GM12801 (cell line): Measurements from ENCODE around the gene NT5DC3.

ENCODE experiments used
- CTCF ChIP-seq: IDR thresholded peaks from one replicate; pipeline ENCODE4 v1.5.1; 2011; ENCODE audit warnings: control low read depth; ENCODE audit not compliant: insufficient read length; ENCODE audit errors: extremely low read depth

Gene NT5DC3

GRCh38 chr12:103762473-103762872 is 78.6 kb downstream of the NT5DC3 start:
- TF ChIP-seq CTCF = no peak

DNA sequence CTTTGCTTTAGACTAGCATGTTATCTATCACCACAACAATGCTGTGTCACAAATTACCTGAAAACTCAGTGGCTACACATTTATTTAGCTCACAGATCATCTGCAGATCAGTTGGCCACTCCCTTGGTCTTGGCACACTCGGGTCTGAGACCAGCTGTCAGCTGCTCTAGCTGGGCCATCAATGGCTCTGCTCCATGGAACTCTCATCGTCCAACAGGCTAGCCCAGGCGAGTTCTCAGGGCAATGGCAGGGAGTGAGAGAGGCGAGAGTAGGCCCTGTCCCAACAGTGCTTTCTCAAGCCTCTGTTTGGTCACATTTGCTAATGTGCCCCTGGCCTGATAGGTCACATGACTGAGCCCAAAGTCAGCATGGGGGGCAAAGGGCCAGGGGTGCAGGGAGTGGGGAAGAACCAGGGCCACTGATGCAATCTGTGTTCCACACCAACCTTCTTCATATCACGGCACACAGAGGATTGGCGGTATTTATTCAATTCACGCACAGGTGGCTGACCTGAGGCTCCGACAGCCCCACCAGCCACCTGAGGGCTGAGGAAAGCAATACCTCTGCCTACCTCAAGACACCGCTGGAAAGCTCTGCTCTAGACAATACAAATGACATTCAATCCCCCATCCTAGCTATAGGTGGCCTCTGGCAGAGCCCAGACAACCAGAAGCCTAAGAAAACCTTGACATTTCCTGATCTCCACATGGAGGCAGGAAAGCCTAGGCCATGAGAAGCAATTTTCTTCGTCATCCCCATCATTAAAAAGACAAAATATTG is 82.5 kb downstream of the NT5DC3 start:
- TF ChIP-seq CTCF = no peak

DNA sequence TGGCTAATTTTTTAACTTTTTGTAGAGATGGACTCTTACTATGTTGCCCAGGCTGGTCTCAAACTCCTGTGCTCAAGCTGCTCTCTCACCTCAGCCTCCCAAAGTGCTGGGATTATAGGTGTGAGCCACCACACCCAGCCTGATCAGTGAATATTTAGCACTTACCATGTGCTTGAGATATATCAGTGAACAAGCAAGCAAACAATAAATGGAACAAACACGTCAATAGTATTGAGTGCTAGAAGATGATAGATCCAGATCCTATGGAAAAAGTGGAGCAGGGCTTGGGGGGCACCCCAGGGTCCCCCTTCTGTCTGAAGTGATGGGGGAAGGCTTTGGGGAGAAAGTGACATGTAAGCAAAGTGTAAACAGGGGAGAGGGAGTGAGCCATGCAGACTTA is 83.8 kb downstream of the NT5DC3 start:
- TF ChIP-seq CTCF = no peak

GRCh38 chr12:103756443-103756842 is 84.6 kb downstream of the NT5DC3 start:
- TF ChIP-seq CTCF = no peak

GRCh38 chr12:103755425-103755824 is 85.6 kb downstream of the NT5DC3 start:
- TF ChIP-seq CTCF = no peak

DNA sequence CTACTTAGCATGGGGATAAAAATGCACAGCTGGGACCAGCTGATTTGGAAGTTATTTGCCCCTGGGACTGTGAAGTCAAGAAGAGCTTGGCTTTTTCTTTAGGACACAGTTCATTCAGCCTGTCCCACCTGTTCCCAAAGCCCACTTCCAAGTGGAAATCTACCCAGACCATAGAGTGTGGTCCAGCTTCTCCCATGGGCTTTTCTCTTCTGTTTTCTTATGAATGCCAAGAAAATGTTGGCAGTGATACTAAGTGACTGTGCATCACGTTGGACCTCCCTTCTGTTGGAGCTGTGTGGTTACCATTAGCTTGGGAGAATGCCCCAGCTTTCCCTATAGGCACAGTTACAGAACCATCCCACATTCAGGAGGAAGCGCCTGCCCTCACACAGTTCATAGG is 89.4 kb downstream of the NT5DC3 start:
- no peak for TF ChIP-seq CTCF

DNA sequence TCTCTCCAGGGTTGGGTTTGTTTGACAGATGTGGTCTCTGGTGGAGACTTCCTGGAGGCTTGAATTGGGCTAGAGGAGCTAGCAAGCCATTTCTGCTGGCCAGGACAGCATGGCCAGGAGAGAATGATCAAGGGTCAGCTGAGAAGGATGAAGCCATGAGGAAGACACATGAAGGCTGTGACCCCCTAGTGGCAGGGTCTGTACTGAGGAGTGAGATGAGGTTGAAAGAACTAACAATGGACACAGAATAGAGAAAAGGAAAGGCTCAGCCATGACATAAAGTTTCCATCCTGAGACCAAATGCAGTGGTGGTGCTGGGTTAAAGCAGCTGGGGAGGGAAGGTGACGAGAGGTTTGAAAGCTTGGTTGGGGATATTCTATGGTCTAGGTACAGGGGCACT is 89.9 kb downstream of the NT5DC3 start:
- no peak for TF ChIP-seq CTCF

- no peak for TF ChIP-seq CTCF
Measured at GRCh38 chr12:103748875-103749274, 92.2 kb downstream of the NT5DC3 start.
